Measurements from ENCODE around the gene SLC6A4.
A peak's percentile ranks its signal among the peaks of the same experiment; 100 is the strongest.

SLC6A4 gene

GRCh38 chr17:30235386-30236296 lies at the start of gene SLC6A4:
SLC6A4 (minus strand) TSS chr17:30235697; CDS start chr17:30221958, 13,739 bp downstream.
- no peak for DNase-seq

DNA sequence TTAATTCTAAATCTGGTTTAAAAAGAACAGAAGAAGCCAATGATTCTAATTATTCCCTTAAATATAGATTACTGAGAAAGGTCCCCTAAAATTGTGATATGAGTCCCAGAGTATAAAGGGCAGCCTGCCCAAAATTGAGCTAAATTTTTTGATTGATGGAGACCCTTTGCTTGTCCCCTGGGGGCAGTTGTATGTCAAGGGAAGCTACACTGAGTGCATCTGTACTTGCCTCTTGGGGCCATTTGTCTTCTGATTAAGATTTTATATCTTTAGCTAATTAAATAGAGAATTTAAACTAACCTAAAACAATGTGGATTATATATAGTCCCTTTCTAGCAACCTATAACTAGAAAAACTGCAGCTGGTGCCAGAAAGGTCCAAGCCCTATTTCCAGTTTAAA lies 43.7 kb upstream of the SLC6A4 start:
- DNase-seq, result no peak

DNA sequence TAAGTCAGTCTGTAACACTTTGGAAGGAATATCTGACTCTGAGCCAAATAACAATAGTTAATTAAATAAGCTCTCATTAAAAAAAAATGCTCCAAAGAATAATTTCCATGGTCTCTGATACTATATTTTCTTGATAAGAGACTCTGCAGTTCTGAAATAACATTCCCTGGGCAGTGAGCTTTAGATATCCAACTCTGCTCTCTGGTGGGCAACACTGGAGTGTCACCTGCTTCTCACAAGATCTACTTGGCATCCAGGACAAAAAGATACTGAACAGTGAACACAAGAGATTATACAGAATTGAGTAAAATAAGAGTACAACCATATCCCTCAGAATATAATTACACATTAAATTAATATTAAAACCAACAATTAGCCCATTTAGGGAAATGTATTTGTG lies 42.5 kb upstream of the SLC6A4 start:
- peak; percentile 5 for DNase-seq

- no peak for DNase-seq
Observed at GRCh38 chr17:30275911-30276310, 40.4 kb upstream of the SLC6A4 start.

DNA sequence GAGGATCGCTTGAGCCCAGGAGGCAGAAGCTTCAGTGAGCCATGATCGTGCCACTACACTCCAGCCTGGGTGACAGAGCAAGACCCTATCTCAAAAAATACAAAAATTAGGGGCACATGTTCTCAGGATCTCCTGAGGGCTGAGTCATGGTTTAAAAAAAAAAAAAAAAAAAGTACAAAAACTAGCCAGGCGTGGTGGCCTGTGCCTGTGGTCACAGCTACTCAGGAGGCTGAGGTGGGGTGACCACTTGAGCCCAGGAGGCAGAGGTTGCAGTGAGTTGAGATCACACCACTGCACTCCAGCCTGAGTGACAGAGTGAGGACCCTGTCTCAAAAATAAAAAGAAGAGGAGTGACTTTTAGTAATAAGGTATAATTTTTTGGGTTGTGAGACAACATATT lies 39.4 kb upstream of the SLC6A4 start:
- no peak for DNase-seq

GRCh38 chr17:30273373-30273772 lies 37.9 kb upstream of the SLC6A4 start:
- no peak for DNase-seq

- DNase-seq, result no peak
Observed at GRCh38 chr17:30271102-30271501, 35.6 kb upstream of the SLC6A4 start.

GRCh38 chr17:30267625-30268024 lies 32.1 kb upstream of the SLC6A4 start:
- no peak for DNase-seq

DNA sequence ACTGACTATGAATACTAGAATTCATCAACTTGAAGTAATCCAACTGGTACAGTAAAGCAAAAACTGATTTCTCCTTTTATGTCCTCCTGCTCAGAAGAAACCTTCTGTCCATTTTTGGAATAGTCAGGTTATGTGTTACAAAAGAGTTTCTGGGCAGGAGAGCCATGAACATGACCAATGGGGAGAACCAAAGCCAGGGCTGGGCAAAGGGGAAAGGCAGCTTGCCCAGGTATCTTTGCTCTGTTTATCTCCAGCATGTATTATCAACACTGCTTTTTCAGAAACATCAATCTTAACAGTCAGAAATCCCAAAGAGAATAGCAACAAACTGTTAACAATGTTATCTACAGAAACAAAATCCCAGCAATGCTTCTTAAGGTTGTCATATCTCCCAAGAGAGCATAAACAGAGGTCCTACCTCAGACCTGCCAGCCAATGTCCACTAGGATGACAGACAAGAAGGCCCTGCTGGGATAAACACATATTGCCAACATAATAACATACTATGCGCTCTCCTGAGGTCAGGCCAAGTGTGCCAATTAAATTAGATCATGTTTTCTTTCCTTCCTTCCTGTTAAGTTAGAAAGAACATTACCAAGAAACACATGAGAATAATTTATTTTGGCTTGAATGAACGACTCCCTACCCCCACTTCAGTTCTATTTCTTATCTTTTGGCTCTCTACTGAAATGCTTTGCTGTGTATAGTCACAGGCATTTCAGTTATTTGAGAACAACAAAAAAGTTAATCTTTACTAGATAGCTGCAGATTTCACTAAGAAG lies 28.2 kb upstream of the SLC6A4 start:
- no peak for DNase-seq

DNA sequence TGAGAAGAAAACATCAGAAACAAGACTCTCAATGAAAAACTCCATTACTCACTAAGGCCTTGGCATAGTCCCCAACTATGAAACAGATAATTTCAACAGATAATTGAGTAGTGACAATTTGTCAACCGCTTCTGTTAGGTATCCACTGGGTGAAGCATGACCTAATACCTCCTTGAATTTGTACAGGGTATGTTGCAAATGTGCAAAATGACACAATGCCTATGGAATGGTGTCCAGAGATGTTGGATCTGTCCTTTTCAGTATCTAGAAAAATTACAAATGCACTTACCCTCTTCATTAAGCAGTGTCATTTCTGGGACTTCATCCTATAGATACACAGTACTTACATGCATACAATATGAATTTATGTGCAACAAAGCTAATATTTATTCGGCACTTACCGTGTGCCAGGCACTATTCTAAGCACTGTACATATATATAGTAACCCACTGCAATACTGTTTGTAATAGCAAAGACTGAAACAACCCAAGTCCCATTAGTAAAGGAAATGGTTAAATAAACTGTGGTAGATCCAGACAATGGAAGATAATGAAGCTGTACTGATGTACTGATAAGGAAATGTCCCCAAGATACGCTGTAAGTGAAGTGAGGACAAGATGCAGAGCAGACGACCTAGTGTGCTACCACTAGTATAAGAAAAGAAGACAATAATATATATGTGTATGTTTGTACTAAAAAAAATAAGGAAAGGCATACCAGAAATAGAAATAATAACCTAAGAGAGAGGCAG lies 21.4 kb upstream of the SLC6A4 start:
- no peak for DNase-seq

DNA sequence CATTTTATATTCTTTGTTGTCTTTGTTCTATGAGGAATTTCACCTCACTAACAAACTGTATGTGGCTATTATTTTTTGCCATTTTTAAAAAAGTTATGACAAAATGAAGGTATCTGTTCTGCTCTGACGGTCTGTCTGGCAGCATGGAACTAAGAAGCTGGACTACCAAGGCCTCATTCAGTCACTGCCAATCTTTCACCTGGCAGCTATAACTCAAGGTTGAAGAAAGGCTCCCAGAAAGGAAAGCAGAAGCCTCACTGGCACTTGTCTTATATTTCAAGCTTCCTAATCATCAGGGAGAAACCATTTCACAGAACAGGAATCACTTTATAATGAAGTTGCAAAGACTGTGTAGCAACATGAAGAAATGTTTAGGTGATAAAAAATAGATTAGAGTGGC lies 18.7 kb upstream of the SLC6A4 start:
- DNase-seq, result no peak

- DNase-seq, result no peak
Observed at GRCh38 chr17:30253312-30253711, 17.8 kb upstream of the SLC6A4 start.

DNA sequence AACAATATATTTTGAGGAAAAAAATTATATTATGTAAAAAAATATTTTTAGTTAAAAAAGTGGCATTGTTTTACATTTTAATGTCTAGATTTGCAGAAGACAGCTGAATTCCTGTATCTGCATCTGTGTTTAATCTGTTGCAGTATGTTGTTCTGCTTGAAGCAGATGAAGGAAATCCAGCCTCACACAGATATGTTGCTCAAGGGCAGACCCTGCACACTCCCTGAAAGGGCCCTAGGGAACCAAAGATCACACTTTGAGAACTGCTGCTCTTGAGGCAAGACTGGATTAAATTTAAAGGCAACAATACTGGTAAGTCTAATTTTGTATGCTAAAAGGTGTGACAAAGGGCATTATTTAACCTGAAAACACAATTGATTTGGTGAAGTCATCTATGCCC lies 16.4 kb upstream of the SLC6A4 start:
- no peak for DNase-seq

DNA sequence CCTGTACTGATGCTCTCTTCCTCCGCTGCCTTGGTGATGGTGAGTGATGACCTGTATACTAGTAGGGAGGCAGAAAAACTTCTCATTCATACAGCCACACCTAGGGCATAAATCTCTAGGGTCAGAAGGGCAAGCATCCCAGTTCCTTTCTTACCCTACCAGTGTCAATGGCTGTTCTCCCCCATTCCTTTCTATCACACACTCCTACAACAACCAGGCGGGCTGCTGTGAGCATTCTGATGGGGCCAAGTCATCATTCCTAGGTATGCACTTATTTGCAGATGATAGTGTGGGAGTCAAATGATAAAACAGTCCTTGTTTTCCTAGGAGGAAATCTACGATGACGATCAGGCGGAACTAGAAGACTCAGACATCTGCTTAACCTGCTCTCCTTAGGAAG lies 14.0 kb upstream of the SLC6A4 start:
- no peak for DNase-seq

GRCh38 chr17:30248786-30249185 lies 13.3 kb upstream of the SLC6A4 start:
- DNase-seq, result no peak

DNA sequence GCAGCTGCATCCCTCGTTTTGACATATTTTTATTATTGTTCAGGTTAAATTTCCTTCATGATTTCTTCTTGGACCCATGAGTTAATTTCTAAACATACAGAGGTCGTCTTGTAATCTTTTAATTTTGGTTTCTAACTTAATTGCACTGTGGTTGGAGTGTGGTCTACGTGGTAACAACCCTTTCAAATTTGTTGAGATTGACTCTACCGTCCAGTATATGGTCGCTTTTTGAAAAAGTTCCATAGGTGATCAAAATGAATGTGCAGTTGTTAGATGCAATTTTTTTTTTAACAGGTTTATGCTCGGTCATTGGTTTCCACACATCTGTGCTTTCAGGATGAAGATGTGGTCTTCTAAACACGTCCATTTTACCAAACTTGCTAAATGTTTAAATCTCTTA lies 11.0 kb upstream of the SLC6A4 start:
- DNase-seq, result no peak

GRCh38 chr17:30244853-30245385 lies 9.4 kb upstream of the SLC6A4 start:
- DNase-seq, result no peak

DNA sequence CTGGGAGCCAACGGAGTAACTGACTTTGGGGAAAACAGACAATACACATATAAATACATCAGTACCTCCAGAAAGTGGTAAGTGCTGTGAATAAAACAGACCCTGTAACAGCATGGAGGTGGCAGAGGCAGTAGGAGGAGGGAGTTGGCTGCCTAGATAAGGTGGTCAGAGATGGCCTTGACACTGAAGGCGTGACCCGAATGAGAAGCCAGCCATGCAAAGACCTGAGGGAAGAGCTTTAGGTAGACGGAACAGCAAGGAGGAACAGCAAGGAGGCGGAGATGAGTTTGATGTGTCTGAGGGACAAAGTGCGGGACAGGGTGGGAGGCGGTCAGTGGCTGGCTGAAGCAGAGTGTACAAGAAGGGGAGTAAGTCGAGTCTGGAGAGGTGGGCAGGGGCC lies 8.1 kb upstream of the SLC6A4 start:
- DNase-seq, result no peak

DNA sequence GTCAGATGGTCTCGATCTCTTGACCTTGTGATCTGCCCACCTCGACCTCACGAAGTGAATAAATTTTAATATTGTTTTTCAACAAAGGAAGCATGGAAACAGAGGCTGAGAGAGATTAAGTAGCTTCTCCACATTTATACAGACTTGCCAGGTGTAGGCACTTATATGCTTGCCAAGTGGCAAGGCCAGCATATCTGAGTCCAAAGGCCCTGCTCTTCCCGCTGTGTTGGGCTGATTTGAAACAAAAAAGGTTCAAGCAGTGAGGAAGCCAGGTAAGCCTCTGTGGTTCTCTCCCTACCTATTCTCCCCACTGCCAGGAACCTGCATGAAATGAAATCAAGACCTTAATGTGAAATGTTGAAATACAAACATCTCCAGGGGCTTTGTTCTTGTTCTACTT lies 7.5 kb upstream of the SLC6A4 start:
- DNase-seq, result no peak

DNA sequence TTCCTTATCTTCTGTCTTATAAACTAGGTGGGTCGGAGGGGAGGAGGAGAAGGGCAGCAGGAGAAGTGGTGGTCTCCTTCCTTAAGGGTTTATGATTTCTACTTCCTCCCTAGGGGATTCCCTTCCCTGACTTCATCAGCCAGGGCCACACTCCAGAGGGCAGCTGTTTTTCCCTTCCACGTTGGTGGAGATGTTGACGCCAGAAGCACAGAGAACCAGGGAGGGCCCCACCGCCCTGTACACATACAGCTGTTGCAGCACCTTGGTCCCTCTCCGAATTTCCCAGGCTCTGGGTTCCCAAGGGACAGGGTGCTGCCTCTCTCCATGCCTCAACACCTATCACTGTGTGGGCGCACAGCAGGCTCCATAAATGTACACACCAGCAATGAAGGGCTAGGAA lies 5.6 kb upstream of the SLC6A4 start:
- DNase-seq, result no peak

GRCh38 chr17:30240177-30240576 lies 4.7 kb upstream of the SLC6A4 start:
- DNase-seq, result no peak

DNA sequence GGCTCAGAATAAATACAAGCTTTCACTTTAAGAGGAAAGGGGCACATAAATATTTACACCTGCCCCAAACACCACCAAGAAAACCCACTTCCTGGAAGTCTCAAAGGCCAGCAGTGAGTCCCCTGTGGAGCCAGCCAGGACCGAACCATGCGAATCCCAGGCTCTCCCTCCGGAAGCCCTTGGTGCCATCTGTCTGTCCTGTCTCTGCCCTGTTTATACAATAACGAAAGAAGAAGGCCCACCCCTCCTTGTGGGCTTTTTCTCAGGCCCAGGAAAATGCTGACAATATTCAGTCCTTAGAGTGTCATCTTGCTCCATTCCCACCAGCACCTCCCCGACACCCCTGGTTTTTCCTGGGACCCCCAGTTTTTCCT lies 3.6 kb upstream of the SLC6A4 start:
- no peak for DNase-seq

DNA sequence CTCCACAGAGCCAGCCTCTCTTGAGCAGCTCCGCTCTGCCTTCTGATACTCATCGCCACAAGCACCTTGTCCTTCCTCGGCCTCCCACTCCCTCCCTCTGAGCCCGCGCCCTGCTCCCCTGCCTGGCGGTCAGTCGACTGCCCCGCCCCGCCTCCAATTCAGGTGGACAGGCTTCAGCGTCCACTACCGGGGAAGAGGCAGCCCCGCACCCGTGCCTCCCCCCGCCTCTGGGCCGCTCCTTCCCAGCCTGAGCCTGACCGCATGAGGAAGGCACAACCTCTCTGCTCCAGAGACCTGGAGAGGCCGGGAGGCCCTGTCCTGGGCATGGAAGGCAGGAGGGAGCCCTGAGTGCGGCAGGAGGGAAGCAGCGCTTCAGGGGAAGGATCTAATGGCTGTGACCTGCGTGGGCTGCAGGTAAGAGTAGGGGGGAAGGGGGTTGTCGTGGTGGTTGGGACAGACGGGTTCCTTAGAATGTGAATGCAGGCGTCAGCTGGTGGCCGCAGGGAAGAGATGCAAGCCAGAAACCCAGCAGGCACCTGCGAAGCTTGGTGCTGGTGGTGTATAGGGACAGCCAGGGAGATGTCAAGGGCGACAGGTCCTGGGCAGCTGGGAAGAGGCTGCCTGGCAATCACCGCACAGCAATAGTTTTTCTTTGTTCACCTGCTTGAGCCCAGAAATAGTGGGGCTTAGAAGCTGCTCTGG lies 3.0 kb upstream of the SLC6A4 start:
- DNase-seq, result no peak
